Gastrocnemius medialis (tissue), 4 donors: Measurements from ENCODE around the gene TMCC3. TPM values are rescaled to one million over a fixed set of nuclear protein-coding genes. Genes with fewer than 3 reads are reported as not detected.

ENCODE experiments used
- ATAC-seq, 2 donors: fragments of 150-250 bp; one replicate each; pipeline ENCODE4 v1.9.1; 2016
- DNase-seq, 2 donors: peaks; one replicate each; pipeline ENCODE4 v3.0.0-alpha.2; 2019
- H3K27ac ChIP-seq, 4 donors: fragments of 200-600 bp; sonication (generic); 1 replicate in 1 of 4; 2 replicates in 3 of 4; pipeline ENCODE4 v1.5.1; 2016 to 2018; ENCODE audit warnings: mild to moderate bottlenecking in 2 of 4, moderate library complexity in 1 of 4
- H3K27me3 ChIP-seq, 3 donors: fragments of 200-600 bp; sonication (generic) in 2 of 3; 1 replicate in 1 of 3; 2 replicates in 2 of 3; pipeline versions ENCODE4 v1.5.1 to v1.6.0; 2016 to 2019; ENCODE audit warnings: mild to moderate bottlenecking in 1 of 3, moderate library complexity in 1 of 3
- H3K36me3 ChIP-seq, 2 donors: fragments of 200-600 bp; sonication (generic) in 1 of 2; one replicate each; pipeline ENCODE4 v1.5.1; 2017 to 2018
- H3K4me1 ChIP-seq, 2 donors: fragments of 200-600 bp; sonication (generic) in 1 of 2; one replicate each; pipeline ENCODE4 v1.5.1; 2016 to 2017; ENCODE audit warnings: mild to moderate bottlenecking in 2 of 2
- H3K4me3 ChIP-seq, 4 donors: fragments of 200-600 bp; sonication (generic) in 3 of 4; 1 replicate in 1 of 4; 2 replicates in 3 of 4; pipeline ENCODE4 v1.5.1; 2016 to 2019; ENCODE audit warnings: mild to moderate bottlenecking in 2 of 4
- H3K9me3 ChIP-seq, 3 donors: fragments of 200-600 bp; sonication (generic) in 2 of 3; 1 replicate in 1 of 3; 2 replicates in 2 of 3; pipeline ENCODE4 v1.5.1; 2016 to 2019
- POLR2A ChIP-seq, 2 donors: fragments of 450-650 bp; IDR thresholded peaks; one replicate each; pipeline ENCODE4 v1.6.1; 2017; ENCODE audit warnings: antibody characterized with exemption in 2 of 2, mild to moderate bottlenecking in 2 of 2, moderate library complexity in 2 of 2
- in situ Hi-C, 4 donors: fragments of 200-750 bp; cut with MboI; loops; one replicate each; pipeline versions ENCODE4 v1.15.0 to v1.8.0; 2017; ENCODE audit warnings: low sequenced_read_pairs in 4 of 4
- intact Hi-C: fragments of 100-400 bp; cut with DNase I; formaldehyde crosslinking; loops from one replicate; pipeline ENCODE4 v1.15.1; 2023; ENCODE audit warnings: low total_unique reads
- total RNA-seq, 4 donors: library from RNA; depleted of rRNA; stranded (reverse); fragments of >200 nt; gene quantifications; one replicate each; pipeline versions ENCODE4 v1.1.0 to v1.2.3, GENCODE V29; 2016
- TF ChIP-seq, protein P1 (sequence below), 5 experiments: fragments of 450-650 bp in 3 of 5; fragments of 200-600 bp in 2 of 5; sonication (generic) in 2 of 5; IDR thresholded peaks in 4 of 5; conservative IDR thresholded peaks in 1 of 5; 1 replicate in 4 of 5; 2 replicates in 1 of 5; pipeline ENCODE4 v1.5.1; 2016 to 2019; ENCODE audit warnings: antibody characterized with exemption in 5 of 5, mild to moderate bottlenecking in 3 of 5, moderate library complexity in 3 of 5

The TMCC3 gene
- total RNA-seq, 4 donors from 2014 or later = 17.2 to 51.6 (median 39.5) TPM

DNA sequence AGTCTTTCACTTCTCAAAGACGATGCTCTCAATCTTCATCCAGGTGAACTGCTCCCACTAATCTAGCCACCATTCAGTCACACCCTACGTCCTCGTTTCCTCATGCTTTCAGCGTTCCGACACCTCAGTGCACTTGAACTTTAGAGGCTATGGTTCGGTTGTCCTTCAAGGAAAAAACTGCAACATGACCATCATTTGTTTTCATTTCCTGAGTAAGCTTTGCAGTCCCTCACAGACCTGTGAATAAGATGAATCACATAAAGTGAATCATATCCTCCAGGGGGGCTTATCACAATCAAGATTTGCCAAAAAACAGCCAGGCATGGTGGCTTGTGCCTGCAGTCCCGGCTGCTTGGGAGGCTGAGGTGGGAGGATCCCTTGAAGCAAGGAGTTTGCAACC lies 80.2 kb downstream of the TMCC3 start:
- in situ Hi-C loops = no loop called here
- Histone ChIP-seq H3K27ac (no peak overlapping the region), H3K4me3 (no peak overlapping the region), H3K27me3 (no peaks in the 10 kb centered on the region), H3K9me3 (no peaks in the 10 kb centered on the region), H3K36me3 (peaks cover 0 to 36% of the 10 kb centered on the region in 2 donors), H3K4me1 (peaks cover 5 to 7% of the 10 kb centered on the region in 2 donors)
- intact Hi-C loops = no loop called here
- TF ChIP-seq, protein P1, sequence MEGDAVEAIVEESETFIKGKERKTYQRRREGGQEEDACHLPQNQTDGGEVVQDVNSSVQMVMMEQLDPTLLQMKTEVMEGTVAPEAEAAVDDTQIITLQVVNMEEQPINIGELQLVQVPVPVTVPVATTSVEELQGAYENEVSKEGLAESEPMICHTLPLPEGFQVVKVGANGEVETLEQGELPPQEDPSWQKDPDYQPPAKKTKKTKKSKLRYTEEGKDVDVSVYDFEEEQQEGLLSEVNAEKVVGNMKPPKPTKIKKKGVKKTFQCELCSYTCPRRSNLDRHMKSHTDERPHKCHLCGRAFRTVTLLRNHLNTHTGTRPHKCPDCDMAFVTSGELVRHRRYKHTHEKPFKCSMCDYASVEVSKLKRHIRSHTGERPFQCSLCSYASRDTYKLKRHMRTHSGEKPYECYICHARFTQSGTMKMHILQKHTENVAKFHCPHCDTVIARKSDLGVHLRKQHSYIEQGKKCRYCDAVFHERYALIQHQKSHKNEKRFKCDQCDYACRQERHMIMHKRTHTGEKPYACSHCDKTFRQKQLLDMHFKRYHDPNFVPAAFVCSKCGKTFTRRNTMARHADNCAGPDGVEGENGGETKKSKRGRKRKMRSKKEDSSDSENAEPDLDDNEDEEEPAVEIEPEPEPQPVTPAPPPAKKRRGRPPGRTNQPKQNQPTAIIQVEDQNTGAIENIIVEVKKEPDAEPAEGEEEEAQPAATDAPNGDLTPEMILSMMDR (IDR thresholded peaks at IDR 0.05 in 4 of 5, conservative IDR thresholded peaks at IDR 0.05 in 1 of 5) = no peak
- TF ChIP-seq POLR2A (IDR thresholded peaks at IDR 0.05) = no peak
- no peak for DNase-seq
- no peak for ATAC-seq

DNA sequence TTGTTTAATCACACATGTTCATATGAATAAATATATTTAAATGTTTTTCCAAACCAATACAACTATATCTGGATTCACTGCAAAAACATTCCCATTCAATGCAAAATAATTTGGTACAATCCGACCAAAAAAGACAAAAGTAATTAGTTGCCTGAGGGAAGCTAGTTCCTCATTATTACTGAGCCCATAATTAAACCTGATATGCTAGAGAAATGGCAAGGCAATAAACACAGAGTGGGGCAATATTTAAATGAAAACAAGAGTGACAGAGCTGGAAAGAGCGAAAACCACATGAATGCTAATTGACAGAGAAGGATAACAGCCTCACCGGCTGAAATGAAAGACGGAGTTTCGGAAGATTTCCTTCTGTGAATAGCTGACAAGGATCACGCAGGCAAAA lies 82.6 kb downstream of the TMCC3 start:
- intact Hi-C loops = no loop called here
- TF ChIP-seq POLR2A (IDR thresholded peaks at IDR 0.05) = no peak
- TF ChIP-seq, protein P1 (IDR thresholded peaks at IDR 0.05 in 4 of 5, conservative IDR thresholded peaks at IDR 0.05 in 1 of 5) = no peak
- ATAC-seq (no peak), DNase-seq (no peak)
- H3K4me1 ChIP-seq = peaks cover 5 to 11% of the 10 kb centered on the region in 2 donors
- H3K36me3 ChIP-seq = peaks cover 0 to 26% of the 10 kb centered on the region in 2 donors
- no peaks in the 10 kb centered on the region for H3K9me3 ChIP-seq
- H3K4me3 ChIP-seq = no peak overlapping the region
- H3K27ac ChIP-seq = no peak overlapping the region
- H3K27me3 ChIP-seq = no peaks in the 10 kb centered on the region
- in situ Hi-C loops = no loop called here

DNA sequence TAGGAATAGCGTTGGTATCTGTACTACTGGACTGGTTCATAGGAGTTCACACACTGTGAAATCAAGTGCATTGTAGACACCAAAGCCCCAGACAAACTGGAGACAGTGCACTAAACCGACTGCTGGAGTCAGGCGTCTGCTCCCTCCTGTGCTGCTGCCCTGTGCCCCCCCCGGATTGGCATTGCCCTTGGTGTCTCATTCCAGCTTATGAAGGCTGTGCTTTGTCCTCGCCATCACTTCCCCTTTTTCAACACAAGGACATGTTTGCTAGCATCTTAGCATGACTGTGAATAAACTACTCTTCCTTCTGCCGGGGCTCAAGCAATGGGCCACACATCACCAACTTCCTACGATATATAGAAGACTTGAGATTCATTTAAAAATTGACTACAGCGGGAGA lies 84.0 kb downstream of the TMCC3 start:
- ATAC-seq = no peak
- no peaks in the 10 kb centered on the region for H3K9me3 ChIP-seq
- TF ChIP-seq, protein P1 (IDR thresholded peaks at IDR 0.05 in 4 of 5, conservative IDR thresholded peaks at IDR 0.05 in 1 of 5) = no peak
- TF ChIP-seq POLR2A (IDR thresholded peaks at IDR 0.05) = no peak

DNA sequence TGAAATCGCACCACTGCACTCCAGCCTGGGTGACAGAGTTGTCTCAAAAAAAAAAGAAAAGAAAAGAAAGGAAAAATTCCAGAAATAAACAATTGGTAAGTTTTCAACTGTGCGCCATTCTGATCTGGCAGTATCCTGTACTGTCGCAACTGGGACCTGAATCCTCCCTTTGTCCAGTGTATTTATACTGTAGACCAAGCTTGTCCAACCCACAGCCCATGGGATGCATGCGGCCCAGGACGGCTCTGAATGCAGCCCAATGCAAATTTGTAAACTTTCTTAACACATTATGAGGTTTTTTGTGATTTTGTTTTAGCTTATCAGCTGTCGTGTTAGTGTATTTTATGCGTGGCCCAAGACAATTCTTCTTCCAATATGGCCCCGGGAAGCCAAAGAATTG lies 84.7 kb downstream of the TMCC3 start:
- TF ChIP-seq POLR2A (IDR thresholded peaks at IDR 0.05) = no peak
- TF ChIP-seq, protein P1 (IDR thresholded peaks at IDR 0.05 in 4 of 5, conservative IDR thresholded peaks at IDR 0.05 in 1 of 5) = no peak
- DNase-seq (no peak), ATAC-seq (no peak)
- Histone ChIP-seq H3K27ac (no peak overlapping the region), H3K36me3 (peaks cover 0 to 14% of the 10 kb centered on the region in 2 donors), H3K4me1 (peaks cover 10 to 25% of the 10 kb centered on the region in 2 donors), H3K9me3 (no peaks in the 10 kb centered on the region), H3K4me3 (no peak overlapping the region), H3K27me3 (no peaks in the 10 kb centered on the region)
- intact Hi-C loops (no loop called here), in situ Hi-C loops (no loop called here)

More for the DNA sequence above, 84.0 kb downstream of the TMCC3 start:
- no peak overlapping the region for H3K4me3 ChIP-seq
- peaks cover 0 to 20% of the 10 kb centered on the region in 2 donors for H3K36me3 ChIP-seq
- no peak for DNase-seq
- peaks cover 10 to 22% of the 10 kb centered on the region in 2 donors for H3K4me1 ChIP-seq
- intact Hi-C loops (no loop called here), in situ Hi-C loops (no loop called here)
- H3K27me3 ChIP-seq = no peaks in the 10 kb centered on the region
- H3K27ac ChIP-seq = no peak overlapping the region

DNA sequence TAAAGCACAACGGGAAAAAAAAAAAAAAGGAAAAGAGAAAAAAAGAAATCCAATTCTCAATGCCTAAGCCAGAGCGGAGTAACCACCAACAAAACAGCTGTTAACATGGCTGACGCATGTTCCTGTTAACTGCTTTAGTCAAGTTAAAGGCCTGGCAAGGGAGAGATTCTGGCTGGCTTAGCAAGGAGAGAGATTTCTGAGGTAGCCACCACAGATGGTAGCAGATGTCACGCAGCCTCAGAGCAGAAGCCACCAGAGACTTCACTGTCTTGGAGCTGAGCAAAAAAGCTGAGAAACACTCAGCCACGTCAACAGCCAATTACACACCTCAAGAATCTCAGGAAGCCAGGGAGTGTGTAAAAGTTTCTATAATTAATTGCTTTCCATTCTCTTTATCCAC lies 87.1 kb downstream of the TMCC3 start:
- intact Hi-C loops = loop anchor here (5.0 kb wide), 1 partner anchor 199 kb away; no protein-coding TSS in a partner anchor
- Histone ChIP-seq H3K4me1 (peaks cover 10 to 25% of the 10 kb centered on the region in 2 donors), H3K4me3 (no peak overlapping the region), H3K36me3 (no peaks in the 10 kb centered on the region), H3K9me3 (no peaks in the 10 kb centered on the region), H3K27ac (peak overlapping the region in 2 of 4 donors; percentile 58 to 84), H3K27me3 (no peaks in the 10 kb centered on the region)
- ATAC-seq (peak; percentile 43 to 45), DNase-seq (peak in 1 of 2 donors; percentile 25)
- in situ Hi-C loops = no loop called here
- TF ChIP-seq, protein P1 (IDR thresholded peaks at IDR 0.05 in 4 of 5, conservative IDR thresholded peaks at IDR 0.05 in 1 of 5) = no peak
- no peak for TF ChIP-seq POLR2A (IDR thresholded peaks at IDR 0.05)
